Activated CD4-positive, alpha-beta T cell treated with anti-CD3 and anti-CD28 coated beads, Interleukin-2, amount 50 U/mL, for 16 hours (primary cell): ENCODE measurements around the gene CNEP1R1.

Source experiments
- DNase-seq: peaks from one replicate; pipeline ENCODE4 v3.0.0-alpha.2; 2020

The CNEP1R1 gene

DNA sequence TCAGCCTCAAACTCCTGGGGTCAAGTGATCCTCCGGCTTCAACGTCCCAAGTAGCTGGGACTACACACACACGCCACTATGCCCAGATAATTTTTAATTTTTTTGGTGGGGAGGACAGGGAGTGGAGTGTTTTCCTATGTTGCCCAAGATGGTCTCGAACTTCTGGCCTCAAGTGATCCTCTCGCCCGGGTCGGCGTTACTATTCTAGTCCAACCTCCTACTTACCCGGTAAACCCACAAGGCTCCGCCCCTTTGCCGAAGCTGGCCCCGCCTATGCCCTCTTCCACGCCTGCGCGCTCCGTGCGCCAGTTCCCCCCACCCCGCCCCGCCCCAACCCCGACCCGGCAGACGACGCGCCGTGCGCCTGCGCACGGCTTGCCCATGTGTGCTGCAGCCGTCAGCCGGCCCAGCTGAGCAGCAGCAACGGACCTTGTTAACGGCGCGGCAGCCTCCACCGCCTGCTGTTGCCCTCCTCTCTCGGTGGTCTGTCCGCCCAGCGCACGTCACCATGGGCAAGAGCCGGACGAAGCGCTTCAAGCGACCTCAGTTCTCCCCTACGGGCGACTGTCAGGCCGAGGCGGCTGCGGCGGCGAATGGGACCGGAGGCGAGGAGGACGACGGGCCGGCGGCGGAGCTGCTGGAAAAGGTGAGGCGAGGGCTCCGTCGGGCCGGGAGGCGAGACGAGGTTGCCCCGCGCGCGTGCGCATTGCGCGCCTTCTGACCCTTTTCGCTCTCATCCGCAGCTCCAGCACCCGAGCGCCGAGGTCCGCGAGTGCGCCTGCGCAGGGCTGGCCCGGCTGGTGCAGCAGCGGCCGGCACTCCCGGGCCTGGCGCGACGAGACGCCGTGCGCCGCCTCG is 40.8 kb downstream of the CNEP1R1 start, which contains the start of gene HEATR3:
Gene HEATR3, plus strand, starts transcription at position 347 of the 858 bp plus-strand sequence. Its CDS starts 162 bp downstream, at position 509.
- DNase-seq: peak; percentile 97

GRCh38 chr16:50066482-50067289 is 41.7 kb downstream of the CNEP1R1 start:
- no peak for DNase-seq

DNA sequence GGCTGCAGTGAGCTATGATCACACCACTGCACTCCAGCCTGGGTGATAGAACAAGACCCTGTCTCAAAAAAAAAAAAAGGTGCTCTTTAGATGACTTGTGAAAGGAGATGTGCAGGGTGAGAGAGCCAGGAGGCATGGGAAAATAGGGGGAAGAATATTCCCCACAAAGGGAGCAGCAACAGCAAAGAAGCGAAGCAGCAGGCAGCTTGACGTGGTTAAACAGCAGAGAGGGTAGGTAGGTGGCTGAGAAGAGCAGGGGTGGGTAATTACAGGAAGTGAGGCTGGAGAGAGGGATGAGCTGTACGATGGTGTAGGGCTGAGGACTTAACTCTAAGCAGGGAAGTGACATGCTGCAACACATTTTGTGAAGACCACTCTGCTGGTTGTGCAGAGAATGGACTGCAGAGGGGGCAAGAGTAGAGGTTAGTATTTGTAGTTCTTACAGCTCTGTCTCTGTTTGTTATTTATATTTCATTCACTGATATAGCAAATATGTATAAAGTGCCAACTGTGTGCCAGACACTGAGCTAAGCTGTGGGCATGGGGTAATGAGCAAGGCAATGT is 42.3 kb downstream of the CNEP1R1 start:
- DNase-seq: peak; percentile 61

DNA sequence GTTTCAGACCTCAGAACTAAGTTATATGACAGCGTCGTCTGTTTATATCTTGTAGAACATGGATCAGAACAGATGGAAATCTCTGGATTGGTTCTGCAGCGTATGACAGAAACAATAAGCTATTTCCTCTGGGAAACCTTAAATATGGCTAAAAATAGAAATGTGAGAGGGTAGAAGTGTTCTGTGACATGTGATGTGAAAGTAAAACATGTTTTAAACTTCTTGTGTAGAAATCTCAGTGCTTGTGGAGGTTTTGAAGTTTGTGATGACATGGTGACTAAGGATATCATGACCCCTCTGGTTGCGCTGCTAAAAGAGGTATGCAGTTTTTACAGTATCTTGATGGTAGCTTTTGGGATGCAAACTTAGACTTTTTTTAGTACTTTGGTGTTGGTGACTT is 43.5 kb downstream of the CNEP1R1 start:
- DNase-seq: no peak

GRCh38 chr16:50069060-50069459 is 44.0 kb downstream of the CNEP1R1 start:
- no peak for DNase-seq

DNA sequence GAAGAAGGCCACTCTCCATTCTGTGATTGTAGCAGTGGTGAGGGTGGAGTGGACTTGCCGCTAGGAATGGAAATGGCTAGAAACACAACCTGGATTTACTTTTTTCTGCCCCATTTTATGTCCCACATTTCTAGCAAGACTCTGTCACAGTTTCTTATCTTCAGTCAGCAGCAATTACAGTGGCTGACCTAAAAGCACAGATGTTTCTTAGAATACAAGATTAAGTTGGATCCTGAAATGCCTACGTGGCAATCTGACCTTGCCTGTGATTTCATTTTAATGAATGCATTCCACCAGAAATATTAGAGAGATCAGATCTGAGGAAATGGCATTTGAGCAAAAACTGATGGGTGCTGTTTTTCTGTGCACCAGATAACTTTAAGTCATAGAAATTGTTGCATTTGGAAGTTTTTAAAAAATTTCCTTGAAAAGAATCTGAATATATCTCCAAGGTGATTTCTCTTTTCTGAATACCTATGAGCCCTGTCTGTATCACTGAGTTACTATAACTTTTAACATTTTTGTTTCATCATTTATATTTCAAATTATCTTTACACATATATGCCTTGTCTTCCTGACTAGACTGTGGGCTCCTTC is 46.1 kb downstream of the CNEP1R1 start:
- no peak for DNase-seq

- DNase-seq: peak; percentile 64
Observed at GRCh38 chr16:50072730-50073129, 47.7 kb downstream of the CNEP1R1 start.

DNA sequence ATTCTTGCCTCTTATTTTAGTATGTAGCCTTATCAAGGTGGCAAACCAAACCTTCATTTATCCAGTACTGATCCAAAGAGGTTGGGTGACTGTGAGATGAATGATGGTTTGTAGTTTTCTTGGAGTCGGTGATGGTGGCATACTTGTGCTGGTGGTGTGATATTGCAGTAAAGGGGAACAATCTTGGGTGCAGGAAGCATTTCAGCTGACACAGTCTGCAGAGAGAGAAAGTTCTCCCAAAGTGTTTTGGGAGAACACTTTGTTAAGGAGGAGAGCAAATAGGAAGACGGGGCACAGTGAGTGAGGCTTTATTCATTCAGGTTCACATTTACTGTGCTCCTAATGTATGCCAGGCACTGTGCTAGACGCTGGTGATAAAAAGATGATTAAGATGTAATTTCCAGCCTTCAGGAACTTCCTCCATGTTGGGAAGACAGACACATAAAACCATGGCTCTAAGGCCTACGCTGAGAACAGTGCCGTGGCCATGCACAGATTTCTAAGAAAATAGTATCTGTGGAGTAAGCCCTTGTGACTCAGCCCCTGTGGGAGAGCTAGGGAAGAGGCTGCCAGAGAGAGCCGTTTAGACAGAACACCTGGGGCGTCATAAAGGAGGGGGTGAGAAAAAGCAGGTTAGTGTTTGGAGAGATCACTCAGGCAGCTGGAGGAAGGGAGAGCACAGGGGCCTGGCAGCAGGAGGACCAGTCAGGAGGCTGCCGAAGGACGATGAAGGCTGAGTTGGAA is 54.5 kb downstream of the CNEP1R1 start:
- no peak for DNase-seq

- DNase-seq: no peak
Observed at GRCh38 chr16:50081428-50082018, 56.5 kb downstream of the CNEP1R1 start.

DNA sequence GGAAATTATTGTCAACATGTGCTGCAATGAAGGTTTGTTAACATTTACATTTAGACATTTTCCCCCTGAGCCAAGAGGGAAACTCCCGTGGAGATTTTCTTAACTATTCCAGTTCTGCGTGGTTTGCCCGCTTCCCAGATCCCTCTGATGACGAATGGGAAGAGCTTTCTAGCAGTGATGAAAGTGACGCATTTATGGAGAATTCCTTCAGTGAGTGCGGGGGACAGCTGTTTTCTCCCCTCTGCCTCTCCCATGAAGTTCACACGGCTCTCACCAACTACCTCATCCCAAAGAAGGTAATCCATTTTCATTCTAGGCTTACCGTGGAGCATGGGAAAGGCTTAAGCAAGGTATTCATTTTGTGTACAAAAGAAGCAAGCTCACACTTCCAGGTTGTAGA is 59.0 kb downstream of the CNEP1R1 start:
- DNase-seq: no peak

GRCh38 chr16:50086176-50086575 is 61.2 kb downstream of the CNEP1R1 start:
- no peak for DNase-seq
